Transverse colon (tissue), 4 donors: Measurements from ENCODE around the gene TRABD2B. TPM values are rescaled to one million over a fixed set of nuclear protein-coding genes. Genes with fewer than 3 reads are reported as not detected.

Source experiments
- DNase-seq: peaks from one replicate; pipeline ENCODE4 v3.0.0-alpha.2; 2019
- H3K27ac ChIP-seq, 4 donors: fragments of 200-600 bp; sonication (generic); 2 replicates each; pipeline ENCODE4 v1.5.1; 2016 to 2018; ENCODE audit warnings: inconsistent platforms in 4 of 4
- H3K27me3 ChIP-seq: fragments of 200-600 bp; sonication (generic); 2 replicates; pipeline ENCODE4 v1.5.1; 2017; ENCODE audit warnings: inconsistent platforms
- H3K36me3 ChIP-seq, 4 donors: fragments of 200-600 bp; sonication (generic); 2 replicates each; pipeline ENCODE4 v1.5.1; 2017 to 2019; ENCODE audit warnings: inconsistent platforms in 4 of 4
- H3K4me1 ChIP-seq, 4 donors: fragments of 200-600 bp; sonication (generic); 2 replicates each; pipeline ENCODE4 v1.5.1; 2017 to 2020; ENCODE audit warnings: inconsistent platforms in 4 of 4
- H3K4me3 ChIP-seq, 4 donors: fragments of 200-600 bp; sonication (generic); 1 replicate in 1 of 4; 2 replicates in 3 of 4; pipeline versions ENCODE4 v1.5.1 to v1.6.1; 2017 to 2019; ENCODE audit warnings: inconsistent platforms in 4 of 4
- H3K9me3 ChIP-seq, 2 donors: fragments of 200-600 bp; sonication (generic); 2 replicates each; pipeline ENCODE4 v1.5.1; 2017 to 2019; ENCODE audit warnings: inconsistent platforms in 2 of 2
- EP300 ChIP-seq: sonication (generic); formaldehyde crosslinking; IDR thresholded peaks from one replicate; pipeline ENCODE4 v1.6.1; 2017; ENCODE audit warnings: antibody characterized with exemption, low read depth
- POLR2A ChIP-seq: fragments of 450-650 bp; IDR thresholded peaks from one replicate; pipeline ENCODE4 v1.6.1; 2016; ENCODE audit warnings: antibody characterized with exemption, mild to moderate bottlenecking, moderate library complexity
- POLR2AphosphoS5 ChIP-seq, 3 donors: sonication (generic); formaldehyde crosslinking; IDR thresholded peaks; one replicate each; pipeline ENCODE4 v1.6.1; 2016; ENCODE audit warnings: antibody characterized with exemption in 3 of 3
- WGBS, 2 donors: methylation state at CpG; one replicate each; pipeline ENCODE4 v1.1.5; 2018; ENCODE audit warnings: low coverage in 1 of 2; 5-methylcytosine and 5-hydroxymethylcytosine counted together
- in situ Hi-C, 4 donors: fragments of 200-750 bp; cut with MboI; loops; one replicate each; pipeline versions ENCODE4 v1.15.0 to v1.15.1; 2017; ENCODE audit warnings: low sequenced_read_pairs in 3 of 4, low pct_ligation_motif_present in 1 of 4, low pct_unique_long_range_greater_than_20kb in 1 of 4
- intact Hi-C: fragments of 100-400 bp; cut with DNase I; formaldehyde crosslinking; loops from one replicate; pipeline ENCODE4 v1.15.1; 2023; ENCODE audit warnings: low total_unique reads
- total RNA-seq, 4 donors: library from RNA; depleted of rRNA; stranded (reverse); fragments of >200 nt; gene quantifications; one replicate each; pipeline ENCODE4 v1.1.0, GENCODE V29; 2016
- TF ChIP-seq, protein P1 (sequence below), 5 experiments: fragments of 200-600 bp in 3 of 5; fragments of 450-650 bp in 2 of 5; sonication (generic) in 3 of 5; IDR thresholded peaks; 1 replicate in 2 of 5; 2 replicates in 3 of 5; pipeline ENCODE4 v1.5.1; 2016 to 2017; ENCODE audit warnings: antibody characterized with exemption in 5 of 5, inconsistent platforms in 3 of 5, mild to moderate bottlenecking in 2 of 5, moderate library complexity in 1 of 5

Gene TRABD2B
- total RNA-seq, 4 donors from 2014 or later = 0.27 to 0.48 (median 0.37) TPM; not detected in 1

DNA sequence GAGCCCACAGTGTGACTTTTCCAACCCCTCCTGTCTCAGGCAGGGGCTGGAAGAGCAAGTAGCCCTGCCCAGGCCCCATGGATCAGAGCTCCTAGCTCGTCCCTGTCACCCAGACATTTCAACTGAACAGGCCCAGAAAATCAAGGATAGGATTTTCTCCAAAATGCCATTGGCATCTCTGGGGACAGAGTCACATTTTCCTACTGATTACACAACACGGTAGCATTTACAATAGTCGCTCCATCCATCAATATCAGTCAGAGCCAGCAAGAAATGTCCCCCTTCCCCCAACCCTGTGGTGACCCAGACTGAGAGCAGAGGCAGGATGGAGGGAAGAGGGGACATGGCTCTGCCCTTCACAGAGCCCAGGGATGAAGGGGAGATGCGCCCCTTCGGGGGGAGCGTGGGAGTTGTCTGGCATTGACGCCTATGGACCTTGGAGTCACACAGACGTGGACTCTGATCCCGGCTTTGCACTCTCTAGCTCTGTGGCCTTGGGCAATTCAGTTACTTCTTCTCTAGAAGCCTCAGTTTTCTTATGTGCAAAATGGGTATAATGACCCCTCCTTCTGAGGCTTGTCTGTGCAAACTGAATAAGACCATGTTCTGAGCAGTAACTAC, 283.7 kb downstream of the TRABD2B start:
- no peak overlapping the region for H3K4me3 ChIP-seq
- TF ChIP-seq POLR2AphosphoS5 (IDR thresholded peaks at IDR 0.05) = no peak
- TF ChIP-seq EP300 = no peak
- TF ChIP-seq, protein P1, sequence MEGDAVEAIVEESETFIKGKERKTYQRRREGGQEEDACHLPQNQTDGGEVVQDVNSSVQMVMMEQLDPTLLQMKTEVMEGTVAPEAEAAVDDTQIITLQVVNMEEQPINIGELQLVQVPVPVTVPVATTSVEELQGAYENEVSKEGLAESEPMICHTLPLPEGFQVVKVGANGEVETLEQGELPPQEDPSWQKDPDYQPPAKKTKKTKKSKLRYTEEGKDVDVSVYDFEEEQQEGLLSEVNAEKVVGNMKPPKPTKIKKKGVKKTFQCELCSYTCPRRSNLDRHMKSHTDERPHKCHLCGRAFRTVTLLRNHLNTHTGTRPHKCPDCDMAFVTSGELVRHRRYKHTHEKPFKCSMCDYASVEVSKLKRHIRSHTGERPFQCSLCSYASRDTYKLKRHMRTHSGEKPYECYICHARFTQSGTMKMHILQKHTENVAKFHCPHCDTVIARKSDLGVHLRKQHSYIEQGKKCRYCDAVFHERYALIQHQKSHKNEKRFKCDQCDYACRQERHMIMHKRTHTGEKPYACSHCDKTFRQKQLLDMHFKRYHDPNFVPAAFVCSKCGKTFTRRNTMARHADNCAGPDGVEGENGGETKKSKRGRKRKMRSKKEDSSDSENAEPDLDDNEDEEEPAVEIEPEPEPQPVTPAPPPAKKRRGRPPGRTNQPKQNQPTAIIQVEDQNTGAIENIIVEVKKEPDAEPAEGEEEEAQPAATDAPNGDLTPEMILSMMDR (IDR thresholded peaks at IDR 0.05) = no peak
- TF ChIP-seq POLR2A = no peak
- H3K27me3 ChIP-seq = peaks cover 70% of the 10 kb centered on the region
- H3K27ac ChIP-seq = no peak overlapping the region
- in situ Hi-C loops (loop anchor here (5.0 to 25.0 kb wide), 6 partner anchors 176 to 526 kb away; partner anchors contain the start of genes PDZK1IP1 (in 4 of the 4) and FOXD2 (in 1 of the 4)), intact Hi-C loops (loop anchor here (2.0 to 5.0 kb wide), 3 partner anchors 281 to 536 kb away; no protein-coding TSS in a partner anchor)
- WGBS, 2 donors = 81% methylated on average over 9 of the region's 9 CpGs; no CpG with 5 or more reads in 1 of the 2 donors
- peaks cover 10 to 26% (median 22%) of the 10 kb centered on the region in 4 donors for H3K4me1 ChIP-seq
- no peak for DNase-seq
- H3K9me3 ChIP-seq = no peaks in the 10 kb centered on the region
- H3K36me3 ChIP-seq = no peaks in the 10 kb centered on the region

DNA sequence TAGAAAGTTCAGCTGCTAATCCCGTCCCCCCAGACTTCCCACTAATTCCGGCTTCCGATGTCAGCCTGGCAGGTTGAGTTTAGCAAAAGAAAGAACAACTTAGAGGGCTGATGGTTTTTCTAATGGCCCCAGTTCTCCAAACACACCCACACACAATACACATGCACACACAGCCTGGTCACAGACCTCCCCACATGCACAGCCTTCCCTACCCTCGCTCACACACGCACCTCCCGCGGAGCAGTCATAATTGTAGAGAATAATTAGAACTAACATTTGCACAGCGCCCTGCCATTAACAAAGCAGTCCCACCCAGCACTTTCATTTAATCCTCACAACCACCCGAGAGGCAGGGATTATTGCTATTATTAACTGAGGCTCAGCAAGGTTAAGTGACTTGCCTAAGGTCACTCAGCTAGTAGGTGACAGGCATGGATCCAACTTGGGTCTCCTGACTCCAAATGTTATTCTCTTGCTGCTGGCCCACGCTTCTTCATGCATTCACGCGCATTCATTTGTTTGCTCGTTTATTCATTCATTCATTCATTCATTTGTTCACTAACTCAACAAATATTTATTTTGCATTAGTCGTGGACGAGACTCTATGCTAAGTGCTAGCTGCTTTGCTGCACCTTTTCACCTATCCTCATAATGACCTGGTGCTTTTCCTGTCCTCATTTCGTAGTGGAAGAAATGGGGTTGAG, 284.4 kb downstream of the TRABD2B start:
- no peak for DNase-seq
- H3K9me3 ChIP-seq = no peaks in the 10 kb centered on the region
- TF ChIP-seq POLR2A = no peak
- TF ChIP-seq, protein P1 (IDR thresholded peaks at IDR 0.05) = no peak
- TF ChIP-seq EP300 = no peak
- TF ChIP-seq POLR2AphosphoS5 (IDR thresholded peaks at IDR 0.05) = no peak
- WGBS, 2 donors = 71% methylated on average over 9 to 16 of the region's 16 CpGs
- no peaks in the 10 kb centered on the region for H3K36me3 ChIP-seq
- in situ Hi-C loops = loop anchor here (5.0 to 25.0 kb wide), 6 partner anchors 175 to 525 kb away; partner anchors contain the start of genes PDZK1IP1 (in 4 of the 4) and FOXD2 (in 1 of the 4)
- intact Hi-C loops = loop anchor here (2.0 to 5.0 kb wide), 3 partner anchors 280 to 535 kb away; no protein-coding TSS in a partner anchor
- H3K27ac ChIP-seq = no peak overlapping the region
- peaks cover 10 to 26% (median 22%) of the 10 kb centered on the region in 4 donors for H3K4me1 ChIP-seq
- H3K27me3 ChIP-seq = peaks cover 70% of the 10 kb centered on the region
- no peak overlapping the region for H3K4me3 ChIP-seq

DNA sequence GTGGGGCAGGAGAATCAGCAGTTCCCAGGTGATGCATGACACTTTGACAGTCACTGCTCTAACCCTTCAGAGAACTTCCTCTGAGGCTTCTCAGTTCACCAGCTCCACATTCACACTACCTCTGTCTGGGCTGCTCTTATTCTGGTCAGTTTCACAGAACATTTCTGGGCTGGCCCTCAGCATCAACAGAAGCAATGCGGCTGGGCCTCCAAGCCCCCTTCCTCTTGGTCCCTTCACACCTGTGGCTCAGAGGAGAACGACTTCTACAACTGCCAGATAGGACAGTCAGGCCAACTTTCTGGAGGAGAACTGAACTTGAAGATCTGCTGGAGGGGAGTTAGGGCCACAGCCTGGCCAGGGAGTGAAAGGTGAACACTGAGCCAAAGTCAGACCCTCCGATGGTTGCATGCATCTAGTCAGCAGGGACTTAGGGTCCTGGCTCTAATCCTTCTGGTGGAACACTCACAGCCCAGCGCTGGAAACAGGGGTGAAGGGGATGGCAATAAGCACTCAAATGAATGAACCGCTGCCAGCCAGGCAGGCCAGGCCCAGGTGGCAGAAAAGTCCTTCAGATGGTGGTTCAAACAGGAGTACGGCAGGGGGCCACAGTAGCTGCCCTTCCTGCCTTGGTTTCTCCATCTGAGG, 285.2 kb downstream of the TRABD2B start:
- Histone ChIP-seq H3K4me3 (no peak overlapping the region), H3K4me1 (peaks cover 10 to 26% (median 22%) of the 10 kb centered on the region in 4 donors), H3K36me3 (no peaks in the 10 kb centered on the region), H3K27ac (no peak overlapping the region), H3K9me3 (no peaks in the 10 kb centered on the region), H3K27me3 (peaks cover 74% of the 10 kb centered on the region)
- DNase-seq = no peak
- no peak for TF ChIP-seq POLR2A
- no peak for TF ChIP-seq EP300
- TF ChIP-seq, protein P1 (IDR thresholded peaks at IDR 0.05) = no peak
- no peak for TF ChIP-seq POLR2AphosphoS5 (IDR thresholded peaks at IDR 0.05)
- in situ Hi-C loops = loop anchor here (5.0 to 25.0 kb wide), 6 partner anchors 175 to 525 kb away; partner anchors contain the start of genes PDZK1IP1 (in 4 of the 4) and FOXD2 (in 1 of the 4)
- intact Hi-C loops = loop anchor here (2.0 to 5.0 kb wide), 3 partner anchors 279 to 535 kb away; no protein-coding TSS in a partner anchor
- 73 to 100% methylated on average over 1 to 6 of the region's 6 CpGs for WGBS, 2 donors
